Mesodermal cell (in vitro differentiated cells): ENCODE data around the gene SFSWAP. TPM values are rescaled to one million over a fixed set of nuclear protein-coding genes. Genes with fewer than 3 reads are reported as not detected.
"Not testable (repeated sequence)": the region's sequence is repeated elsewhere in the genome, so short reads cannot be mapped to it uniquely, and the experiment has no call there.

Experiments used
- H3K27ac ChIP-seq: 2 replicates; pipeline ENCODE4 v1.7.0; 2013; ENCODE audit warnings: mild to moderate bottlenecking, low read depth, low read length, moderate library complexity; ENCODE audit not compliant: severe bottlenecking
- H3K36me3 ChIP-seq: 2 replicates; pipeline ENCODE4 v1.7.1; 2013; ENCODE audit warnings: mild to moderate bottlenecking, low read length, moderate library complexity; ENCODE audit not compliant: control insufficient read depth, insufficient read depth
- H3K4me1 ChIP-seq: one replicate; pipeline ENCODE4 v1.7.1; 2013; ENCODE audit warnings: mild to moderate bottlenecking, low read length; ENCODE audit not compliant: insufficient read depth, control insufficient read depth, poor library complexity, severe bottlenecking
- H3K4me3 ChIP-seq: 2 replicates; pipeline ENCODE4 v1.7.0; 2013; ENCODE audit warnings: low read length, control low read depth, mild to moderate bottlenecking; ENCODE audit not compliant: insufficient read depth, poor library complexity, severe bottlenecking; ENCODE audit errors: extremely low read depth
- H3K9me3 ChIP-seq: 2 replicates; pipeline ENCODE4 v1.7.1; 2013; ENCODE audit warnings: mild to moderate bottlenecking, low read length, moderate library complexity; ENCODE audit not compliant: control insufficient read depth
- WGBS, 2 experiments: methylation state at CpG; one replicate each; pipeline ENCODE4 v1.1.5; 2013; ENCODE audit warnings: missing lambda C conversion rate in 2 of 2; ENCODE audit not compliant: insufficient coverage in 2 of 2; 5-methylcytosine and 5-hydroxymethylcytosine counted together
- polyA plus RNA-seq, 2 experiments: library from polyadenylated mRNA; stranded (reverse); fragments of 50-300 nt; gene quantifications; one replicate each; pipeline ENCODE4 v1.2.3, GENCODE V29; 2013

The SFSWAP gene
- 43.4 TPM for polyA plus RNA-seq (2013, experiment 1 of 2)
- polyA plus RNA-seq (2013, experiment 2 of 2), result 38.1 TPM

GRCh38 chr12:131710464-131711457 lies at the start of gene SFSWAP:
Gene SFSWAP (plus strand): TSS chr12:131711090. CDS start chr12:131711230, 140 bp downstream.
- peaks cover 25% of the 10 kb centered on the region for H3K36me3 ChIP-seq
- no peaks in the 10 kb centered on the region for H3K9me3 ChIP-seq
- H3K4me1 ChIP-seq, result no peaks in the 10 kb centered on the region
- H3K4me3 ChIP-seq, result peak within 1 kb of the TSS; percentile 95
- peak within 1 kb of the TSS; percentile 79 for H3K27ac ChIP-seq
- 1% methylated on average over 62 to 89 of the region's 90 CpGs for WGBS, 2 experiments

DNA sequence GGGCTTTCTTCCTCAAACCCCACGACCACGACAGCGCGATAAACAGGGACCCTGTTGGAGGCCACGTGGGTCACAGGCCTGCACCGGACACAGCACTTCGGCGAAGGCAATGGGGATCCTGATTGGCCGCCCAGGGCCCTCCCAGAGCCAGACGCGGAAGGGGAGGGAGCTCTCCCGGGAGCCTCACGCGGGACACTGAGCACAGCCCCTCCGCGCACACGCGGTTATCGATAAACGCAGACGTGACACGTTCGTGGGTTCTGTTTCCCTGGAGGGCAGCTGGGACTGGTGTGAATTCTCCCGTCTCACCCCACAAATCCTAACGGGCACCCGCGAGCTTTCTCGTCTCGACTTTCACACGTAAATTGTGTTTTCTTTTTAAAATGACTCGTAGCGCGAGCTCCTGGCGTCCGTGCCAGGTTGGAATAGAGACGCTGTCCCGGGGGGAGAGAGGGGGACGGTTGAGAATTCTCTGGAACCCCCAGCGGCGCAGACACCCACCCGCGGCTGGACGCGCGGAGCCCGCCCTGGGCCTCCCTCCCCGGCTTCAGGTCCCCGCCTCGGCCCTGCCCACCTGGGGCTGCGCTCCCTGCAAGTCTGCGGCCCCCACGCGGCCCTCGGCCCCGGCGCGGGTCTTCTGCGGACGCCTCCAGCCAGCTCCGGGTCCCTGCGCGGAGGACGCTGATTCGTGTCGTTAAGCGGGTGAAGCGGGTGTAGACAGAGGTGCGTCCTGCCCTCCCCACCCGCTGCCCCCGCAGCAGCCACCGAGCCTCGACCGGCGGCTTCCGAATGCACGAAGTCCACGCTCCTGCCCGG lies 49.5 kb upstream of the SFSWAP start:
- not testable (repeated sequence) for H3K9me3 ChIP-seq, H3K36me3 ChIP-seq, H3K4me1 ChIP-seq, H3K4me3 ChIP-seq, H3K27ac ChIP-seq
- WGBS, 2 experiments, result no CpG with 5 or more reads among the region's 78 CpGs

DNA sequence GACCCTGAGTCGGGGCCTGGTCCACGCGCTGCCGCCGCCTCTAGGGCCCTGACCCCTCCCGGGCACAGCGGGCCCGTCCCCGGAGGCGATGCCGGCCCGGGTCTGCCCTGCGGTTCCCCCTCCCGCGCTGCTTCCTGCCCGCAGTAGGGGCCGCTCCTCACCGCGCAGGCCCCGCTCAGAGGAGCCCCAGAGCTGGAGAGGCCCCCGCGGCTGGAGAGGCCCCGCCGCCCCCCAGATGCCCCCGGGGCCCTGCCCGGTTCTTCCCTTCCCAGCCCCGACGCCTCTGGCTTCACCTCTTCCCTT lies 49.0 kb upstream of the SFSWAP start:
- not testable (repeated sequence) for H3K27ac ChIP-seq
- WGBS, 2 experiments, result no CpG with 5 or more reads among the region's 28 CpGs

DNA sequence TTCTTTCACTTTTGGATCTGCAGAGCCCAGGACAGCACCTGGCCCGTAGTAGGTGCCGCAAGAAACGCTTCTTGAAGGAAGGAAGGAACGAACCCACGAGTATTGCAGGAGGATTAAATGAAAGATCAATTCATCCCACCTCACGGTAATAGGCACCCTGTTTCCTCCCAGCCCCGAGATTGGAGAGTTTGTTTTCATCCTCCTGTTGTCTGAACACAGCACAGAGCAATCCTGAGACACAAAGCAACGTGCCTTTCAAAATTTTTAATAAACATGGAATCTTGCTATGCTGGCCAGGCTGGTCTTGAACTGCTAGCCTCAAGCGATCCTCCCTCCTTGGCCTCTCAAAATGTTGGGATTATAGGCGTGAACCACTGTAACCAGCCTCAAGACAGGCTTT lies 48.5 kb upstream of the SFSWAP start:
- not testable (repeated sequence) for H3K4me3 ChIP-seq, H3K36me3 ChIP-seq, H3K9me3 ChIP-seq, H3K27ac ChIP-seq, H3K4me1 ChIP-seq
- WGBS, 2 experiments, result 70 to 80% methylated on average over 2 to 3 of the region's 10 CpGs

More for the DNA sequence above, 49.0 kb upstream of the SFSWAP start:
- not testable (repeated sequence) for H3K4me3 ChIP-seq, H3K9me3 ChIP-seq, H3K4me1 ChIP-seq, H3K36me3 ChIP-seq

- H3K27ac ChIP-seq, H3K36me3 ChIP-seq, H3K4me3 ChIP-seq, H3K9me3 ChIP-seq, H3K4me1 ChIP-seq: not testable (repeated sequence)
- WGBS, 2 experiments, result 87 to 97% methylated on average over 11 to 14 of the region's 17 CpGs
Observed at GRCh38 chr12:131665666-131666065, 45.2 kb upstream of the SFSWAP start.

GRCh38 chr12:131666486-131666885 lies 44.4 kb upstream of the SFSWAP start:
- 80 to 88% methylated on average over 3 of the region's 12 CpGs for WGBS, 2 experiments
- not testable (repeated sequence) for H3K4me3 ChIP-seq, H3K4me1 ChIP-seq, H3K27ac ChIP-seq, H3K9me3 ChIP-seq, H3K36me3 ChIP-seq

- 81 to 95% methylated on average over 4 to 7 of the region's 12 CpGs for WGBS, 2 experiments
Observed at GRCh38 chr12:131666978-131667601, 43.8 kb upstream of the SFSWAP start.

GRCh38 chr12:131671276-131671675 lies 39.6 kb upstream of the SFSWAP start:
- WGBS, 2 experiments, result 64 to 71% methylated on average over 6 to 8 of the region's 8 CpGs
- Histone ChIP-seq H3K9me3 (no peaks in the 10 kb centered on the region), H3K4me3 (no peak overlapping the region), H3K27ac (no peak overlapping the region), H3K4me1 (no peaks in the 10 kb centered on the region), H3K36me3 (no peaks in the 10 kb centered on the region)

More at GRCh38 chr12:131666978-131667601, 43.8 kb upstream of the SFSWAP start:
- not testable (repeated sequence) for H3K4me3 ChIP-seq, H3K36me3 ChIP-seq, H3K4me1 ChIP-seq, H3K9me3 ChIP-seq, H3K27ac ChIP-seq

- no peak overlapping the region for H3K27ac ChIP-seq
- H3K4me3 ChIP-seq, result no peak overlapping the region
- 57 to 71% methylated on average over 6 of the region's 8 CpGs for WGBS, 2 experiments
- H3K4me1 ChIP-seq, result no peaks in the 10 kb centered on the region
- no peaks in the 10 kb centered on the region for H3K9me3 ChIP-seq
- no peaks in the 10 kb centered on the region for H3K36me3 ChIP-seq
Observed at GRCh38 chr12:131671871-131672270, 39.0 kb upstream of the SFSWAP start.

- no peak overlapping the region for H3K27ac ChIP-seq
- H3K4me1 ChIP-seq, result no peaks in the 10 kb centered on the region
- H3K36me3 ChIP-seq, result no peaks in the 10 kb centered on the region
- H3K4me3 ChIP-seq, result no peak overlapping the region
- H3K9me3 ChIP-seq, result no peaks in the 10 kb centered on the region
- WGBS, 2 experiments, result 89 to 92% methylated on average over 14 to 17 of the region's 17 CpGs
Observed at GRCh38 chr12:131672311-131672940, 38.5 kb upstream of the SFSWAP start.
